Lung (tissue), 12 donors: ENCODE data around the gene COL25A1. TPM values are rescaled to one million over a fixed set of nuclear protein-coding genes. Genes with fewer than 3 reads are reported as not detected.

ENCODE experiments used
- ATAC-seq: fragments of 200-7000 bp; cut with Tn5 transposase; one replicate; pipeline ENCODE4 v1.9.1; 2020; ENCODE audit warnings: moderate number of reproducible peaks; ENCODE audit not compliant: insufficient read depth, low FRiP score
- DNase-seq, 3 donors: peaks; one replicate each; pipeline ENCODE4 v3.0.0-alpha.2; 2013 to 2017
- H3K27ac ChIP-seq, 2 donors: one replicate each; pipeline ENCODE4 v1.5.1; 2013; ENCODE audit warnings: mild to moderate bottlenecking in 2 of 2, moderate library complexity in 2 of 2, control low read depth in 1 of 2, inconsistent platforms in 1 of 2, low read depth in 1 of 2, low read length in 1 of 2
- H3K27me3 ChIP-seq, 3 donors: one replicate each; pipeline ENCODE4 v1.5.1; 2013; ENCODE audit warnings: low read length in 2 of 3; ENCODE audit not compliant: control insufficient read depth in 3 of 3, insufficient read depth in 3 of 3
- H3K36me3 ChIP-seq, 4 donors: one replicate each; pipeline ENCODE4 v1.5.1; 2013; ENCODE audit warnings: low read length in 4 of 4, mild to moderate bottlenecking in 1 of 4, moderate library complexity in 1 of 4; ENCODE audit not compliant: control insufficient read depth in 4 of 4, insufficient read depth in 4 of 4
- H3K4me1 ChIP-seq, 5 donors: one replicate each; pipeline ENCODE4 v1.5.1; 2013; ENCODE audit warnings: low read length in 5 of 5, mild to moderate bottlenecking in 2 of 5, moderate library complexity in 1 of 5; ENCODE audit not compliant: control insufficient read depth in 5 of 5, insufficient read depth in 5 of 5
- H3K4me3 ChIP-seq: one replicate; pipeline ENCODE4 v1.5.1; 2013; ENCODE audit warnings: mild to moderate bottlenecking, control low read depth, moderate library complexity
- H3K9ac ChIP-seq, 2 donors: one replicate each; pipeline ENCODE4 v1.5.1; 2013; ENCODE audit warnings: low read length in 2 of 2, control low read depth in 1 of 2; ENCODE audit not compliant: insufficient read depth in 1 of 2
- H3K9me3 ChIP-seq, 4 donors: one replicate each; pipeline ENCODE4 v1.5.1; 2013; ENCODE audit warnings: low read length in 3 of 4, mild to moderate bottlenecking in 1 of 4, moderate library complexity in 1 of 4; ENCODE audit not compliant: control insufficient read depth in 4 of 4, insufficient read depth in 3 of 4
- WGBS, 2 donors: extraction: QIAGEN DNeasy Blood & Tissue Kit; methylation state at CpG; one replicate each; pipeline ENCODE4 v1.1.7; 2013; 5-methylcytosine and 5-hydroxymethylcytosine counted together
- polyA plus RNA-seq, 2 donors: library from polyadenylated mRNA; stranded (reverse); fragments of 200-250 nt; gene quantifications; one replicate each; pipeline ENCODE4 v1.2.1, GENCODE V29; 2013
- total RNA-seq, 2 donors: library from RNA; depleted of rRNA in 1 of 2; stranded (reverse); fragments of >200 nt in 1 of 2; gene quantifications; one replicate each; pipeline ENCODE4 v1.2.1, GENCODE V29; 2014 to 2021
- TF ChIP-seq, protein P1 (sequence below): IDR thresholded peaks from 2 replicates; pipeline ENCODE4 v1.5.1; 2012; ENCODE audit warnings: mild to moderate bottlenecking; ENCODE audit errors: control extremely low read depth, extremely low read depth
- donor health status: control.
- donor health status: control.
- donor health status: Bipolar disorder and iron deficiency.
- donor health status: healthy.
- donor health status: DM: yes; HTN: yes; CAD: no.

Gene COL25A1
- total and polyA plus RNA-seq, 4 donors = 0.06 to 3.5 (median 1.8) TPM

DNA sequence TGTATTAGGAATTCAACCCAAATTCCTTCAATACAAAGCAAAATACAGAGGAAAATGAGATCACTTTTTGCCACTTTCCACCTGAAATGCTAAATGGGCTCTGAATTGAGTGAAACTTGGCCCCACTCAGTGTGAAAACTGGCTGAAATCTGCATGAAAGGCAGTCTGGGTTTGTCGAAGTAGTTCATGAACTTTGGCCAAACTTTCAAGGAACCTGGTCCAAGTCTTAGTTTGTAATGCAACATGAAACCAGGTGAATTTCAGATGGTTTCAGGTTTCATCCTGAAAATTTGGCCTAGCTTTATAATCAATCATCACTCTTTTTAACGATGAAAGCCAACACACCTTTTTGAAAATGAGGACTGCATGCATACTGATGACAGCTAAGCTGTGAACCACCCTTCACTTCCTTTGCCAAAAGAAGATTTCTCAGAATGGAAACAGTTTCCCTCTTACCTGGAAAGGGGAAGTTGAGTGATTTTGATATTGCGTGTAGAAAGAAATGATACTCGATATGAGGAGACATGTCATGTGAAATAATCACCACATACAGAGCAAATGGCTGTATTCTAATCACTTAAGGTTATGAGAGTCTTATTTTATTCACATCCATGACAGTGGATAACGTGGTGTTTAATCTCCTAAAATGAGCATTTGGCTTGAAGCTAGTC is 329.7 kb downstream of the COL25A1 start:
- Histone ChIP-seq H3K4me1 (no peaks in the 10 kb centered on the region), H3K9me3 (no peaks in the 10 kb centered on the region), H3K27me3 (no peaks in the 10 kb centered on the region), H3K4me3 (no peak overlapping the region), H3K36me3 (no peaks in the 10 kb centered on the region), H3K27ac (no peak overlapping the region), H3K9ac (no peak overlapping the region)
- DNase-seq (no peak), ATAC-seq (no peak)
- WGBS, 2 donors = 45 to 63% methylated on average over 5 of the region's 5 CpGs
- TF ChIP-seq, protein P1, sequence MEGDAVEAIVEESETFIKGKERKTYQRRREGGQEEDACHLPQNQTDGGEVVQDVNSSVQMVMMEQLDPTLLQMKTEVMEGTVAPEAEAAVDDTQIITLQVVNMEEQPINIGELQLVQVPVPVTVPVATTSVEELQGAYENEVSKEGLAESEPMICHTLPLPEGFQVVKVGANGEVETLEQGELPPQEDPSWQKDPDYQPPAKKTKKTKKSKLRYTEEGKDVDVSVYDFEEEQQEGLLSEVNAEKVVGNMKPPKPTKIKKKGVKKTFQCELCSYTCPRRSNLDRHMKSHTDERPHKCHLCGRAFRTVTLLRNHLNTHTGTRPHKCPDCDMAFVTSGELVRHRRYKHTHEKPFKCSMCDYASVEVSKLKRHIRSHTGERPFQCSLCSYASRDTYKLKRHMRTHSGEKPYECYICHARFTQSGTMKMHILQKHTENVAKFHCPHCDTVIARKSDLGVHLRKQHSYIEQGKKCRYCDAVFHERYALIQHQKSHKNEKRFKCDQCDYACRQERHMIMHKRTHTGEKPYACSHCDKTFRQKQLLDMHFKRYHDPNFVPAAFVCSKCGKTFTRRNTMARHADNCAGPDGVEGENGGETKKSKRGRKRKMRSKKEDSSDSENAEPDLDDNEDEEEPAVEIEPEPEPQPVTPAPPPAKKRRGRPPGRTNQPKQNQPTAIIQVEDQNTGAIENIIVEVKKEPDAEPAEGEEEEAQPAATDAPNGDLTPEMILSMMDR = no peak

DNA sequence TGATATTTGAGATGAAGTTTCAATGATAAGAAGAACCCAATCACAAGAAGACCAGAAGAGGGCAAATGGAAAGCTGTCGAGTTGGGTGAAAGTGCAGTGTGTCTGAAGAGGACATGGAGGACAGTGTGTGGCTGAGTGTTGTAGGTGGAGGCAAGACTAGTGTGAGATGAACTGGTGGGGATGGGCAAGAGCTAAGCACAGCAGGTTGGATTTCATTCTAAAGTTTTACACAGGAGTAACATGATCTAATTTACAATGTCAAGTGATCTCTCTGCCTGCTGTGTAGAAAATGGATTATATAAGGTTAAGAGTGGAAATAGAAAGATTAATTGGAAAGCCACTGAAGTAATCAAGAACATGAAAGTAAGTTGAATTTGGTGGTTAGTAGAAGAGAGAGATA is 331.0 kb downstream of the COL25A1 start:
- 0% methylated on average over 1 of the region's 1 CpG for whole genome bisulfite sequencing, 2 donors
- no peaks in the 10 kb centered on the region for H3K4me1 ChIP-seq
- DNase-seq (no peak), ATAC-seq (no peak)
- H3K9me3 ChIP-seq = no peaks in the 10 kb centered on the region
- H3K9ac ChIP-seq = no peak overlapping the region
- H3K4me3 ChIP-seq = no peak overlapping the region
- TF ChIP-seq, protein P1 = no peak
- H3K27me3 ChIP-seq = no peaks in the 10 kb centered on the region
- H3K36me3 ChIP-seq = no peaks in the 10 kb centered on the region
- no peak overlapping the region for H3K27ac ChIP-seq

- peaks cover 0 to 6% (median 0%) of the 10 kb centered on the region in 3 donors for H3K27me3 ChIP-seq
- DNase-seq = peak; percentile 38 to 84 (median 78)
Measured at GRCh38 chr4:108965472-108966076, 336.9 kb downstream of the COL25A1 start.

More at GRCh38 chr4:108965472-108966076, 336.9 kb downstream of the COL25A1 start:
- TF ChIP-seq, protein P1 = no peak
- H3K9me3 ChIP-seq = no peaks in the 10 kb centered on the region
- WGBS, 2 donors = 65 to 66% methylated on average over 3 of the region's 3 CpGs
- H3K4me1 ChIP-seq = peaks cover 0 to 23% (median 0%) of the 10 kb centered on the region in 5 donors
- H3K36me3 ChIP-seq = no peaks in the 10 kb centered on the region
- H3K4me3 ChIP-seq = no peak overlapping the region
- no peak overlapping the region for H3K27ac ChIP-seq
- no peak for ATAC-seq
- no peak overlapping the region for H3K9ac ChIP-seq
